Tibial nerve (tissue), 4 donors: ENCODE data around the gene LGSN.

Experiments
- EP300 ChIP-seq, 2 donors: sonication (generic); formaldehyde crosslinking; IDR thresholded peaks; one replicate each; pipeline ENCODE4 v1.6.1; 2017; ENCODE audit warnings: antibody characterized with exemption in 2 of 2, mild to moderate bottlenecking in 1 of 2
- POLR2A ChIP-seq, 2 donors: fragments of 450-650 bp; IDR thresholded peaks; one replicate each; pipeline ENCODE4 v1.6.1; 2017; ENCODE audit warnings: antibody characterized with exemption in 2 of 2, mild to moderate bottlenecking in 2 of 2, moderate library complexity in 2 of 2
- TF ChIP-seq, protein P1 (sequence below), 5 experiments: fragments of 200-600 bp in 3 of 5; fragments of 450-650 bp in 2 of 5; sonication (generic) in 3 of 5; IDR thresholded peaks; one replicate each; pipeline ENCODE4 v1.5.1; 2016 to 2019; ENCODE audit warnings: antibody characterized with exemption in 5 of 5, mild to moderate bottlenecking in 3 of 5, moderate library complexity in 2 of 5

DNA sequence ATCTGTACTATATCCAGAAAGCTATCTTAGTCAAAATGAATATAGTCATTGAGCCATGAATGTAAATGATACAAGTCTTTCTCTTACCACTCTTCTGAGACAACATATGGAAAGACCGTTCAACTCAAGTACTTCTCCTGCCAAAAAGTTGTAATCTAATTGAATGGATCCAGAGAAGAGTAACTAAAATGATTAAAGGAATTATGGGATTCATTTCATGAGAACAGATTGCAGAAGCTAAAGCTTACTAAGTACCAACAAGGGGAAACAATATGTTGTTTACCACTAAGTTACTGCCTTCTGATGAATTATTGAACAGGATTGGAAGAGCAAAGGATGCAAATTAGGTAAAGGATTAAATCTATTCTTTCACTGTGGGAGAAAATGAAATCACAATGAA lies 2.0 kb upstream of the LGSN start:
- TF ChIP-seq, protein P1, sequence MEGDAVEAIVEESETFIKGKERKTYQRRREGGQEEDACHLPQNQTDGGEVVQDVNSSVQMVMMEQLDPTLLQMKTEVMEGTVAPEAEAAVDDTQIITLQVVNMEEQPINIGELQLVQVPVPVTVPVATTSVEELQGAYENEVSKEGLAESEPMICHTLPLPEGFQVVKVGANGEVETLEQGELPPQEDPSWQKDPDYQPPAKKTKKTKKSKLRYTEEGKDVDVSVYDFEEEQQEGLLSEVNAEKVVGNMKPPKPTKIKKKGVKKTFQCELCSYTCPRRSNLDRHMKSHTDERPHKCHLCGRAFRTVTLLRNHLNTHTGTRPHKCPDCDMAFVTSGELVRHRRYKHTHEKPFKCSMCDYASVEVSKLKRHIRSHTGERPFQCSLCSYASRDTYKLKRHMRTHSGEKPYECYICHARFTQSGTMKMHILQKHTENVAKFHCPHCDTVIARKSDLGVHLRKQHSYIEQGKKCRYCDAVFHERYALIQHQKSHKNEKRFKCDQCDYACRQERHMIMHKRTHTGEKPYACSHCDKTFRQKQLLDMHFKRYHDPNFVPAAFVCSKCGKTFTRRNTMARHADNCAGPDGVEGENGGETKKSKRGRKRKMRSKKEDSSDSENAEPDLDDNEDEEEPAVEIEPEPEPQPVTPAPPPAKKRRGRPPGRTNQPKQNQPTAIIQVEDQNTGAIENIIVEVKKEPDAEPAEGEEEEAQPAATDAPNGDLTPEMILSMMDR (IDR thresholded peaks at IDR 0.05), result no peak
- no peak for TF ChIP-seq POLR2A (IDR thresholded peaks at IDR 0.05)
- TF ChIP-seq EP300 (IDR thresholded peaks at IDR 0.05), result no peak
